Memory B cell (primary cell): ENCODE measurements around the gene USP9Y.
A peak's percentile ranks its signal among the peaks of the same experiment; 100 is the strongest.

Source experiments
- ATAC-seq: fragments of 150-1000 bp; cut with Tn5 transposase; 2 replicates; pipeline ENCODE4 v1.10.0; 2021; ENCODE audit warnings: low read depth, mild to moderate bottlenecking, moderate library complexity
- DNase-seq, 2 donors: peaks; one replicate each; pipeline ENCODE4 v3.0.0; 2022; ENCODE audit warnings: low spot score in 2 of 2
- H3K27ac Mint-ChIP-seq: one replicate; pipeline ENCODE4 v1.8.0; 2022; ENCODE audit warnings: mild to moderate bottlenecking, moderate library complexity, mixed read lengths
- H3K27me3 Mint-ChIP-seq: one replicate; pipeline ENCODE4 v1.8.0; 2022; ENCODE audit warnings: mixed read lengths
- H3K36me3 Mint-ChIP-seq: one replicate; pipeline ENCODE4 v1.8.0; 2022; ENCODE audit warnings: mild to moderate bottlenecking, mixed read lengths
- H3K4me1 Mint-ChIP-seq: one replicate; pipeline ENCODE4 v1.8.0; 2022; ENCODE audit warnings: mixed read lengths
- H3K4me3 Mint-ChIP-seq: one replicate; pipeline ENCODE4 v1.8.0; 2022; ENCODE audit warnings: mild to moderate bottlenecking, moderate library complexity, mixed read lengths
- H3K9me3 Mint-ChIP-seq: one replicate; pipeline ENCODE4 v1.8.0; 2022; ENCODE audit warnings: mixed read lengths

The USP9Y gene

DNA sequence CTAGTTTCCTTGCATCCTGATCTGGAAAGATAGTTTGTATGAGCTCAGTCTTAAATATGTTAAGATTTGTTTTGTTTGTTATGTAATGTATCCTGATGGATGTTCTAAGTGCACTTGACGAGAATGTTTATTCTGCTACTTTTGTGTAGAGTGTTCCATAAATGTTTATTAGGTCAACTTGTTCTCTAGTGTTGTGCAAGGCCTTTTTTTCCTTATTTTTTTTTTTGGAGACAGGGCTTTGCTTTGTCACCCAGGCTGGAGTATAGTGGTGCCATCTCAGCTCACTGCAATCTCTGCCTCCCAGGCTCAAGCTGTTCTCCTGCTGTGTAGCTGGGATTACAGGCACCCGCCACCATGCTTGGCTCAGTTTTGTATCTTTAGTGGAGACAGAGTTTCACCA lies 28.7 kb downstream of the USP9Y start:
- no peaks in the 10 kb centered on the region for H3K27me3 Mint-ChIP-seq
- peaks cover 2% of the 10 kb centered on the region for H3K4me1 Mint-ChIP-seq
- H3K36me3 Mint-ChIP-seq = peaks cover 26% of the 10 kb centered on the region
- no peaks in the 10 kb centered on the region for H3K9me3 Mint-ChIP-seq
- no peak overlapping the region for H3K27ac Mint-ChIP-seq
- H3K4me3 Mint-ChIP-seq = no peak overlapping the region
- no peak for ATAC-seq
- no peak for DNase-seq

DNA sequence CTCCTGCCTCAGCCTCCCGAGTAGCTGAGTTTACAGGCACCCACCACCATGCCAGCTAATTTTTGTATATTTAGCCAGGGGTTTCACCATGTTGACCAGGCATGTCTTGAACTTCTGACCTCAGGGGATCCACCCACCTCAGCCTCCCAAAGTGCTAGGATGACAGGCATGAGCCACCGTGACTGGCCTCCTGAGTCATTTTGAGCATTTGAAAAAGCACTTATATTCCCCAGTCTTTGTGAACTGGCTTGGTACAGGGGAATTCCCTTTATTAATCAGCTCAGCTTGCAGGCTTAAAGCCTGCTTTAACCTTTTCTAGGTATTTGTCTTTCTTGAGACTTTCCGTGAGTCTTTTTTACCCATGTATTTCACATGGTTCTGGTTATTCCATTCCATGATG lies 32.6 kb downstream of the USP9Y start:
- no peak for ATAC-seq
- no peak overlapping the region for H3K27ac Mint-ChIP-seq
- no peaks in the 10 kb centered on the region for H3K27me3 Mint-ChIP-seq
- peaks cover 2% of the 10 kb centered on the region for H3K4me1 Mint-ChIP-seq
- no peak overlapping the region for H3K4me3 Mint-ChIP-seq
- H3K36me3 Mint-ChIP-seq = peaks cover 19% of the 10 kb centered on the region
- no peaks in the 10 kb centered on the region for H3K9me3 Mint-ChIP-seq
- no peak for DNase-seq

DNA sequence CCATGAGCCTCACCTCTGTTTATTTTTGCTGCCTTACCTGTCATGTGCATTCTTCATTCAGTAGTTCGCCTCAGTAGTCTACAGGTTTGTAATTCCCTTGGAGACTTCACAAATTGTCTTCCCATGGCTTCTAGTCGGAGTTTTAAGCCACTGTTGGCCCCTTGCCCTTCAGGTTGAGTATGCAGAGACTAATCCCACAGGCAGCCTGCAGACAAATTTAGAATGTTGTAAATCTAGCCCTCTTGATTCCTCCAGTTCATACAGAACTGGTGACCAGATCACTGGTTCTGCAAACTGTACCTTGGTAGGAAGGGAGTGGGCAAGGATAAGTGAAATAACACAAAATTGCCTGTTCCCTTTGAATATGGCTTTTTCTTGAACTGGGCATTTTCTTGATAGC lies 33.0 kb downstream of the USP9Y start:
- no peaks in the 10 kb centered on the region for H3K9me3 Mint-ChIP-seq
- no peak overlapping the region for H3K27ac Mint-ChIP-seq
- ATAC-seq (no peak), DNase-seq (no peak)
- H3K4me3 Mint-ChIP-seq = no peak overlapping the region
- H3K4me1 Mint-ChIP-seq = peaks cover 2% of the 10 kb centered on the region
- peaks cover 17% of the 10 kb centered on the region for H3K36me3 Mint-ChIP-seq
- no peaks in the 10 kb centered on the region for H3K27me3 Mint-ChIP-seq

DNA sequence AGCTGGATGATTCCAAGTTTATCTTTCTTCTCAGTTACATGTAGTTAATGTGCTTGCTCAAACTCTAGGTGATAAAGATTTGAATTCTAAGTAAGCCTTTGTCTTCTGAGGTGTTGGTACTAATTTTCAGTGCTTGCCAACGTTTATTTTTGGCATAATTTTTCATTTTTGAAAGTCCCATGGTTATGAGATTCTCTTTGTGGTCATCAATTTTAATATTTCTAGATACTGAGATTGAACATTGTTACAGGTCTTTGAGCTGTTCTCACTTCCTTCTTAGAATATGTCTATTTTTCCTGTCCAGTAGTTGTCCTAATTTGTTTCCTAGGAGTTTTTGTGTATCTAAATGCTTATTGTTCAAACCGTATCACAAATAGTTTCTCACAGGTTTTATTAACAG lies 40.4 kb downstream of the USP9Y start:
- peaks cover 7% of the 10 kb centered on the region for H3K36me3 Mint-ChIP-seq
- no peaks in the 10 kb centered on the region for H3K4me1 Mint-ChIP-seq
- DNase-seq = no peak
- H3K9me3 Mint-ChIP-seq = no peaks in the 10 kb centered on the region
- H3K27ac Mint-ChIP-seq = peak overlapping the region; percentile 41
- no peak for ATAC-seq
- no peak overlapping the region for H3K4me3 Mint-ChIP-seq
- H3K27me3 Mint-ChIP-seq = no peaks in the 10 kb centered on the region

DNA sequence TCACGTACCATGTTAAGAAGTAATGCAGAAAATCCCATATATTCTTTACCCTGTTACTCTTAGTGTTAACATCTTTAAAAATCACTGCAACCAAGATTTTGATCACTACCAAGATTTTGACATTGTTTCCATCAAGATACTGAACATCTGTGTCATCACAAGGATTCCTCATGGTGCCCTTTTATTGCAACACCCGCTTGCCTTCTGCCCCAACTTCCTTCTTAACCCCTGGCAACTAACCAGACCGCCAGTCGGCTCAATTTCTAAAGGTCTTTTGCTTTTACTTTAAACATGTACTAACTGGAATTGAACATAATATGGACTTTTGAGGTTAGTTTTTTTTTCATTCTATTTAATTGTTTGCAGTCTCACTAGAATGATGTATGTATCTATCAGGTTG lies 41.7 kb downstream of the USP9Y start:
- Mint-ChIP-seq H3K36me3 (peaks cover 11% of the 10 kb centered on the region), H3K9me3 (no peaks in the 10 kb centered on the region), H3K27me3 (no peaks in the 10 kb centered on the region), H3K27ac (no peak overlapping the region), H3K4me3 (no peak overlapping the region), H3K4me1 (no peaks in the 10 kb centered on the region)
- DNase-seq (no peak), ATAC-seq (no peak)

DNA sequence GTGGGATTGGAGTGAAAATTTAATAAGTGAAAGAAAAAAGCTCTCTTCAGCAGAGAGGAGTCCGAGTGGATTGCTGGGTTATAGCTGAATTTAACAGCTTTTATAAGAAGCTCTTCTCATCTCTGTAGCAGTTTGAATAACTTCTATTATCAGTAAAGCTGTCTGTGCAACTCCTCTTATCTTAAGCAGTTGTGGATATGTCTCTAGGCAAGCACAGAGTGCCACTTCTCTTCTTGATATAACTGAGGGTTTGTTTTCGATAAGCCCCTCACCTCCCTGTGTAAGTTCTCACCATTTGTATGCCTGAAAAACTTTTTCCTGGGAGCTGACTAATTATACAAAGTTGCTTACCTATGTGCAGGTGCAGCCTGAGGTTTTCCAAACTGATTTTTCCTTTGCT lies 43.1 kb downstream of the USP9Y start:
- DNase-seq = no peak
- H3K4me1 Mint-ChIP-seq = no peaks in the 10 kb centered on the region
- H3K27ac Mint-ChIP-seq = peak overlapping the region; percentile 55
- no peak for ATAC-seq
- H3K36me3 Mint-ChIP-seq = peaks cover 11% of the 10 kb centered on the region
- no peaks in the 10 kb centered on the region for H3K27me3 Mint-ChIP-seq
- no peak overlapping the region for H3K4me3 Mint-ChIP-seq
- H3K9me3 Mint-ChIP-seq = no peaks in the 10 kb centered on the region

DNA sequence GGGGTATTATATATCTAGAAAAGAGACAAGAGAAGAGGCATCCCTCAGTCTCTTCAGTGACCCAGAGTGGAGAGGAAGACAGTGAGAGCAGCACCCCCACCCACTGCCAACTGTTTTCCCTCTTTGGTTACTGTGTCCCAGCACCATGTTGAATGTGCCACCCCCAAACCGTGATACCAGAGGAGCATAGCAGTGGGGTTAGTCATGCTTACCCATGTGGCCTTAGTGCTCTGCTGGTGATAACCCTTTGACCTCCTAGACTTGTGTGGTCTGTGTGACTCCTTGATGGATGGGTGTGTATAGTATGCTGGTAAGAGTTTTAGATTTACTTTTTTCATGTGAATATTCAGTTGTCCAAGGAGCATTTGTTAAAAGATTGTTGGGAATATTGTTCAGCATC lies 48.3 kb downstream of the USP9Y start:
- H3K27ac Mint-ChIP-seq = no peak overlapping the region

DNA sequence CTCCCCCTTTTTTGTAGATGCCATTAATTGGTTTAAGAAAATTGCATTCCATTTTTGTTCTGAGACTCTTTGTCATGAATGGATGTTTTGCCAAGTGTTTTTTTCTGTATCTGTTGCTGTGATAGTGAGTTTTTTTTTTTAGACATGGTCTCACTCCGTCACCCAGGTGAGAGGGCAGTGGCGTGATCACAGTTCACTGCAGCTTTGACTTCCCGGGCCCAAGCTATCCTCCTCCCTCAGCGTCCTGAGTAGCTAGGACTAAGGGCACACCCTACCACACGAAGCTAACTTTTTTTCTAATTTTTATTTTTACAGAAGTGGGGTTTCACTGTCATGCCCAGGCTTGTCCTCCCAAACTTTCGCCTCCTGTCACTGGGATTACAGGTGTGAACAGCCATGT lies 51.8 kb downstream of the USP9Y start:
- no peak for DNase-seq
- Mint-ChIP-seq H3K36me3 (peaks cover 15% of the 10 kb centered on the region), H3K4me3 (no peak overlapping the region), H3K9me3 (no peaks in the 10 kb centered on the region), H3K27me3 (no peaks in the 10 kb centered on the region), H3K27ac (no peak overlapping the region), H3K4me1 (no peaks in the 10 kb centered on the region)
- no peak for ATAC-seq

More for the DNA sequence above, 48.3 kb downstream of the USP9Y start:
- no peaks in the 10 kb centered on the region for H3K9me3 Mint-ChIP-seq
- DNase-seq (no peak), ATAC-seq (no peak)
- no peak overlapping the region for H3K4me3 Mint-ChIP-seq
- peaks cover 10% of the 10 kb centered on the region for H3K36me3 Mint-ChIP-seq
- H3K27me3 Mint-ChIP-seq = no peaks in the 10 kb centered on the region
- no peaks in the 10 kb centered on the region for H3K4me1 Mint-ChIP-seq

DNA sequence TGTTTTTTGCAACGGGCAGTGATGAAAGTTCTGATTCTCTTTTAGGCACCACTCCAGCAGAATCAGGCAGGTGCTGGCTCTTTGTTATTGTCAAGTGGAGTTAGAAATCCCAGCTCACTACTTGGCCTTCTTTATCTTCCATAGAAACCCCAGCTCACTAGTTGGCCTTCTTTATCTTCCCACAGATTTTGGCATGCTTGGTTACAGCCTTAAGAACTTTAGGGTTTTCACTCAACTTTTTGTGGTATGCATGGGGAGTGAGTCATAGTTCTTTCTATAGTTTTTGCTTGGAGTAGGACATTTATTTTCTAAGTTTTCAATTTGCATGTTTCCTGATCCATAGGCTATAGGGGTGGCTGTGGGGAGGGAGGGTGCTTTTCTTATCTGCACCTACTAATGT lies 55.0 kb downstream of the USP9Y start:
- DNase-seq = no peak
- no peak for ATAC-seq
- no peak overlapping the region for H3K4me3 Mint-ChIP-seq
- H3K27ac Mint-ChIP-seq = peak overlapping the region; percentile 79
- peaks cover 14% of the 10 kb centered on the region for H3K36me3 Mint-ChIP-seq
- H3K9me3 Mint-ChIP-seq = no peaks in the 10 kb centered on the region
- H3K27me3 Mint-ChIP-seq = no peaks in the 10 kb centered on the region
- H3K4me1 Mint-ChIP-seq = no peaks in the 10 kb centered on the region

DNA sequence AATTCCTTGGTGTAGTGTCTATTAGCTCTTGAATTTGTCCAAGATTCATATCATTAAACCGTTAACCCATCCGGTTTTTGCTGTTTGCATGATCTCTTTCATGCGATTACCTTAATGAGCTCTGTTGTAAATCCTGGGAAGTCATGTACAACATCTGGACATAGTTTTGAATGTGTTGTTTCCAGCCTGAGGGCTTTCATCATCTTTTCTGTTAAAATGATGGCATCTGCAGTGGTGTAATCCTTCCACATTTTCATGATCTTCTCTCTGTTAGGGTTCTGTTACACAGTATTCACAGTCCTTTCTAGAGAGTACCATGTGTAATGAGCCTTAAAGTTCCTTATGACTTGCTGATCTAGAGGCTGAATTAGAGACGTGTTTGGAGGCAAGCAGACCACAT lies 64.9 kb downstream of the USP9Y start:
- ATAC-seq (no peak), DNase-seq (no peak)
- Mint-ChIP-seq H3K27me3 (no peaks in the 10 kb centered on the region), H3K4me3 (no peak overlapping the region), H3K36me3 (peaks cover 9% of the 10 kb centered on the region), H3K27ac (no peak overlapping the region), H3K4me1 (no peaks in the 10 kb centered on the region), H3K9me3 (no peaks in the 10 kb centered on the region)

DNA sequence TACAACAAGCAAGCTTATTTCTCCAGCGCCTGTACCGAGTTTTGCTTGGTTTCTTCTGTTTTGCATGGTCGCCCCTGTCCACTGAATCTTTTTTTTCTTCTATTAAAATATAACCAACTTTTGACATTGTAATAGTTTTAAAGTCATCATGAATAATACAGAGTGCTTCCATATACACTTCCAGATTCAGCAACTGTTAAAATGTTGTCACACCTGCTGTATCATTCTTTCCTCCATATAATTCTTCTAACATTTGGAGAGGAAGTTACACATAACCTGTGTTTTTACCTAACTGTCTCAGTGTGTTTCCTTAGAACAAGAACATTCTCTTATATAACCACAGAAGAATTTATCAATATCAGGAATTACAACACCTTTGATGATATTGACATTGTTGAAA lies 83.5 kb downstream of the USP9Y start:
- H3K27me3 Mint-ChIP-seq = no peaks in the 10 kb centered on the region
- no peak for DNase-seq
- H3K27ac Mint-ChIP-seq = no peak overlapping the region
- ATAC-seq = no peak
- H3K9me3 Mint-ChIP-seq = no peaks in the 10 kb centered on the region
- no peak overlapping the region for H3K4me3 Mint-ChIP-seq
- H3K4me1 Mint-ChIP-seq = no peaks in the 10 kb centered on the region
- peaks cover 26% of the 10 kb centered on the region for H3K36me3 Mint-ChIP-seq

DNA sequence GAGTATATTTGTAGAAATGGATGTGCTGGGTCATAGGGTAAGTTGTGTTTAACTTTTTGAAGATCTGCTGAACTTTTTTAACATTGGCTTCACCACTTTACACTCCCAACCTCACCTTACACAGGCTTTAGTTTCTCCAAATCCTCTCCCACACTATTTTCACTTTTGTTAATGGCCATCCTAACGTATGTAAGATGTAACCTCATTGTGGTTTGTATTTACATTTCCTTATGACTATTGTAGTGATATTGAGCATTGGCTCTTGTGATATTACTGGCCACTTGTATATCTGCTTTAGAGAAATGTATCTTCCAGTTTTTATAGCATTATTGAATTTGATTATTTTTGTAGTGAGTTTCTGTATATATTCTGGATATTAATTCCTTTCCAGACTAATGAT lies 93.0 kb downstream of the USP9Y start:
- Mint-ChIP-seq H3K36me3 (peaks cover 14% of the 10 kb centered on the region), H3K27me3 (no peaks in the 10 kb centered on the region), H3K4me3 (no peak overlapping the region), H3K9me3 (no peaks in the 10 kb centered on the region), H3K4me1 (peaks cover 2% of the 10 kb centered on the region), H3K27ac (no peak overlapping the region)
- no peak for ATAC-seq
- DNase-seq = no peak

DNA sequence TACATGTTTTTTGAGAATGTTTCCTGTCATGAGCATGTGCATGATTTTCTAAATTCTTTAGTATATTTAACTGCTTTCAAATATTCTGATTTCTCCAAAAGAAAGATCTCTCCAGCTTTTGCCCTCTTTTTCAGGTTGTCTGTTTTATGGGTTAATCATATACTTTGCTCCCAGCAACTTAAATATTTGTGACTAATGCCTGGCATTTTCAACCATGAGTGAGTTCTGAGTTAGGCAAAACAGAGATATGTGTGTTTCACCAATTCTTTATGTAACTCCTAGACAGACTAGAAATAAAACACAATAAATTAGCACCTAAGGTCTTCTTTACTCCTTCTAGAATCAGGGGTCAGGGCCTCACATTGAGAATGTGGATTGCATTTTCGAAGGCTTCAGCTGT lies 107.0 kb downstream of the USP9Y start:
- no peaks in the 10 kb centered on the region for H3K9me3 Mint-ChIP-seq
- no peak overlapping the region for H3K27ac Mint-ChIP-seq
- H3K27me3 Mint-ChIP-seq = no peaks in the 10 kb centered on the region
- DNase-seq = no peak
- no peak for ATAC-seq
- no peak overlapping the region for H3K4me3 Mint-ChIP-seq
- H3K36me3 Mint-ChIP-seq = peaks cover 10% of the 10 kb centered on the region
- no peaks in the 10 kb centered on the region for H3K4me1 Mint-ChIP-seq

DNA sequence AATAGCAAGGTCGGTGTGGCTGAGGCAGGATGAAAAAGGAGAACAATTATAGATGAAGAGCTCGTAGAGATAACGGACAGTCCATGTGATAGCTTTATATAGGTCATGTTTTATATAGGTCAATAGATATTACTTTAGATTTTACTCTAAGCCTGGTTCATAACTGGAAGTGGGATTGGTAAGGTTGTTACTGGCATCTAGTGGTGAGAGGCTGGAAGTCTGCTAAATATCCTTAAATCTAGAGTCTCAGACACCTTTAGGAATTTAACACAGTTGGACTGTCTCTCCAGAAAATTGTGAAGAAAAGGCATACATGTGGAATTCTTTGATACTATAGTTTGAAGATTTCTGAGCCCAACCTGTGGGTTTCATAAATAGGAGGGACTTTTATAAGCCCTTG lies 108.0 kb downstream of the USP9Y start:
- DNase-seq (no peak), ATAC-seq (no peak)
- Mint-ChIP-seq H3K9me3 (no peaks in the 10 kb centered on the region), H3K4me1 (no peaks in the 10 kb centered on the region), H3K36me3 (peaks cover 12% of the 10 kb centered on the region), H3K27me3 (no peaks in the 10 kb centered on the region), H3K4me3 (no peak overlapping the region), H3K27ac (peak overlapping the region; percentile 11)

DNA sequence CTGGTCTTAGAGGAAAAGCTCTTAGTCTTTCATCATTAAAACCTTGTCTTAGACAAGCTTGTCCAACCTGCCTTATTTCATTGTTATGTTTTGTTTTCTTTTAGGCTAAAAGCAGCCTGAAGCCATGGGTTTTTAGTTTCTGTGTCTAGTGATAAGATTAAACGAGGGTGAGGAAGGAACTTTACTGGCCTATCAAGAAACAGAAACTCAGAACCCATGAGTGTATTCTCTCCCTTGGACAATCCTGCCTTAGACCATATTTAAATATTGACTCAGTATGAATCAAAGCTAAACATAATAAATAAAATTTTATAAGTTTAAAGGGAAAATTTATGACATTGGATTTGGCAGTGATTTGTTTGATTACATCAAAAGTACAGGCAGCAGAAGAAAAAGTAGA lies 122.4 kb downstream of the USP9Y start:
- H3K36me3 Mint-ChIP-seq = peaks cover 13% of the 10 kb centered on the region
- no peak for DNase-seq
- no peak overlapping the region for H3K27ac Mint-ChIP-seq
- no peaks in the 10 kb centered on the region for H3K4me1 Mint-ChIP-seq
- no peaks in the 10 kb centered on the region for H3K27me3 Mint-ChIP-seq
- no peak overlapping the region for H3K4me3 Mint-ChIP-seq
- H3K9me3 Mint-ChIP-seq = no peaks in the 10 kb centered on the region
- no peak for ATAC-seq

DNA sequence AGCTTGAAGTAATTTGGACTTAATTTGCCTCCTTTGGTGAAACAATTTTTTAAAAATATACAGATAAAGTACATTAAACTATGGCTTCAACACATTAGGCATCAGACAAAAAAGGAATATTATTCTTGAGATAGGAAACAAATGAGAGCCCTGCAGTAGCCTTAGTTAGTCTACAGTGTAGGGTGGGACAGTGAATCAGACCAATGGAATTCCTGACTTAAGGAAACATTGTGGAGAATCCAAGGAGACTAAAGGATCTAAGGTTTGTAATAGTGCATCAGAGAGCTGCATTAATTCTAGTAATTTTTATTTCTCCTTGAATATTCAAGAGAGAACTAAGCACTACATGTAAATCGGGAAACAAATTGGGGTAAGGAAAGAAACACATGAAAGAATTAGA lies 125.8 kb downstream of the USP9Y start:
- no peaks in the 10 kb centered on the region for H3K27me3 Mint-ChIP-seq
- no peak overlapping the region for H3K27ac Mint-ChIP-seq
- no peaks in the 10 kb centered on the region for H3K4me1 Mint-ChIP-seq
- H3K36me3 Mint-ChIP-seq = peaks cover 13% of the 10 kb centered on the region
- no peak for ATAC-seq
- DNase-seq = no peak
- no peak overlapping the region for H3K4me3 Mint-ChIP-seq
- H3K9me3 Mint-ChIP-seq = no peaks in the 10 kb centered on the region
